Mesenteric fat pad (tissue), 1 donor: ENCODE data around the gene APOB. TPM values are rescaled to one million over a fixed set of nuclear protein-coding genes. Genes with fewer than 3 reads are reported as not detected.
"Not testable (repeated sequence)": the region's sequence is repeated elsewhere in the genome, so short reads cannot be mapped to it uniquely, and the experiment has no call there.

Experiments used
- DNase-seq: peaks from one replicate; pipeline ENCODE4 v3.0.0-alpha.2; 2020; ENCODE audit warnings: low spot score
- total RNA-seq: library from RNA; stranded (reverse); fragmentation: NEBNext Ultra II Directional; extraction: Animal tissue kit (Norgen Biotek cat#: 25700); gene quantifications from one replicate; pipeline ENCODE4 v1.2.1, GENCODE V29; 2021
- donor health status: DM: yes; HTN: yes; CAD: no.

APOB gene
- total RNA-seq, 1 donor from 2014 or later: 8.5 TPM

DNA sequence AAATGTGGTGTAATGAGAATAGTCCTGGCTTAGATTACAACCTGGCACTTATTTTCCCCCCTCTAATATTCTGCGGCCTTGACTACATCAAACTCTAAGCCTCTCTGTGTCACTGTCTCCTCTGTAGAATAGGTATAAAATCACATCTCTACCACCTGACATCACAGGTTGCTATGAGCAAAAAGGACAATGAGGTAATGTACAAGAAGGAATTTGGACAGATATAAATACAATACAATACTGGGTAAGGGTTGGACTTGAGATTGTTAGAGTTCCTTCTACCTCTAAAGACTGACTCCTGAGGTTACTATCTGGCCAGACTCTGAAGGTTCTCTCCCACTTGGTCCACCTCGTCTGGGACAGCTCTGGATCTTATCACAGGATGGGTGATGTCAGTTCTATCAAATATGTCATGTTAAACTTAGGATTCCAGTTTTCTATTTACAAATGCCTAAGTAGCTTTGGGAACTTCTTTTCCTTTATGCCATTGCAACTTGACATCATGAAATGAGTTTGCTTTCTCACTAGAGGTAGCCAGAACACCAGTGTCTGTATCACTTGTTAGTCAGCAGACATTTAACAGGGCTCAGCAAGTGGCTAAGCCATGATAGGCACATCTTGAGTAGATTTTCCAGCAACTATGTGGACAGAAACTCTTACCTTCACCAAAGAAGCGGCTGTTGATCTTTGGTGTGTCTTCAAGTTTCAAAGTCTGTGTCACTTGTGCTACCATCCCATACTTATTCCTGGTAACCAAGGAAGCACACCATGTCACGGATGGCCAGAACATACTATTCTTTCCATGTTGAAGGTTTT is 9.5 kb downstream of the APOB start:
- DNase-seq: no peak

- DNase-seq: no peak
These were observed 10.4 kb downstream of the APOB start for GRCh38 chr2:21033237-21034155.

DNA sequence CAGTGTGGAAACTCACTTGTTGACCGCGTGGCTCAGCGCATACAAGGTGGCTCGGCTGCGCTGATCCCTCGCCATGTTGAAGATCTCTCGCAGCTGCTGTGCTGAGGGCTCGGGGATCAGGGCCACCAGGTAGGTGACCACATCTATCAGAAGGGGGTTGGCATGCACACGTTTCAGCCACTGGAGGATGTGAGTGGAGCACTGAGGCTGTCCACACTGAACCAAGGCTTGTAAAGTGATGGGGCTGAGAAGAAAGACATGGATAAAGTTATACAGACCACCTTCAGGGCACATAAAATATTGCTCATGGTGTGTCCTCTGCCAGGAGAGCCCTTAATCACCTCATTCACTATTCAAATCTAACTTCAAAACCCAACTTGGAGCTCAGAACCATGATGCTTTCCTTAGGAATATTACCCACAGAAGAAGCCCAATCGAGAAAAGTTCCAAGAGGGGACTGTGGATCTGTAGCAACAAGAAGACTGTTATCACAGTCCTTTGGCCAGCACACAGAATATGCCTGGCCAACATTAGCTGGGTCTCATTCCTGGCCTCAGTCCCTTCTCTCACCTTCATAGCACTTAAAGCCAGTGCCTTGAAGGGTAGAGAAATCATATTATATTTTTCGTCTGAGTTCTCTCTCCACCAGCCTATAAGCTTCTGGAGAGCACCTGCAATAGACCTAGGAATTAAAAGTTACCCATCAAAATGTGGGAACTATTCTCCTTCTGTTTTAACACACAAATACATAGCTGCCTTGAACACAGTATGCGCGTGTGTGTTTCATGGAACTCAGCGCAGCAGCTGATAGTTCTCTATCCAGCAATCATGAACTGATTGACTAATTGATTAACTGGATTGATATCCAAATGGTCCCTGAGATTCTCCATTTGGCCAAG is 11.3 kb downstream of the APOB start:
- no peak for DNase-seq

DNA sequence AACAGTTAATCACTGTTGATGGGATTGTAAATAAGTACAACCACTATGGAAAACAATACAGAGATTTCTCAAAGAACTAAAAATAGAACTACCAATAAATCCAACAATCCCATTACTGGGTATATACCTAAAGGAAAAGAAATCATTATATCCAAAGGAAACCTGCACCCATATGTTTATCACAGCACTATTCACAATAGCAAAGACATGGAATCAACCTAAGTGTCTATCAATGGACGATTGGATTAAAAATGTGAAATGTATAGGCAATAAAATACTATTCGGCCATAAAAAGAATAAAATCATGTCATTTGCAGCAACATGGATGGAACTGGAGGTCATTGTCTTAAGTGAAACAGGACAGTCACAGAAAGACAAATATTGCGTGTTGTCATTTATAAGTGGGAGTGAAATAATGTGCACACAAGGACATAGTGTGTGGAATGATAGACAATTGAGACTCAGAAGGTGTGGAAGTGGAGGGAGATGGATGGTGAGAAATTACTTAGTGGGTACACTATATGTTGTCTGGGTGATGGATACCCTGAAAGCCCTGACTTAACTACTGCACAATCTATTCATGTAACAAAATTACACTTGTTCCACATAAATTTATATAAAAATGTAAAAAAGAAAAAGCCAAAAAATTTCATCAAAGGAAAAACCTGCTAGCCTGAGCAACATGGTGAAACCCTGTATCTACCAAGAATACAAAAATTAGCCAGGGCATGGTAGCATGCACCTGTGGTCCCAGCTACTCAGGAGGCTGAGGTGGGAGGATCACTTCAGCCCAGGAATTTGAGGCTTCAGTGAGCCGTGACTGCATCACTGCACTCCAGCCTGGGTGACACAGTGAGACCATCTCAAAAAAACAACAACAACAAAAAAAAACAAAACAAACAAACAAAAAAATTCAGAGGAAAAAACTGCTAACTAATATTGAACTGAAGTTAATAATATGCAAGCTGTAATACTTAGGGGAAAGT is 12.6 kb downstream of the APOB start:
- DNase-seq: no peak

GRCh38 chr2:21029519-21029918 is 14.4 kb downstream of the APOB start:
- no peak for DNase-seq

GRCh38 chr2:21028951-21029350 is 14.9 kb downstream of the APOB start:
- DNase-seq: not testable (repeated sequence)

DNA sequence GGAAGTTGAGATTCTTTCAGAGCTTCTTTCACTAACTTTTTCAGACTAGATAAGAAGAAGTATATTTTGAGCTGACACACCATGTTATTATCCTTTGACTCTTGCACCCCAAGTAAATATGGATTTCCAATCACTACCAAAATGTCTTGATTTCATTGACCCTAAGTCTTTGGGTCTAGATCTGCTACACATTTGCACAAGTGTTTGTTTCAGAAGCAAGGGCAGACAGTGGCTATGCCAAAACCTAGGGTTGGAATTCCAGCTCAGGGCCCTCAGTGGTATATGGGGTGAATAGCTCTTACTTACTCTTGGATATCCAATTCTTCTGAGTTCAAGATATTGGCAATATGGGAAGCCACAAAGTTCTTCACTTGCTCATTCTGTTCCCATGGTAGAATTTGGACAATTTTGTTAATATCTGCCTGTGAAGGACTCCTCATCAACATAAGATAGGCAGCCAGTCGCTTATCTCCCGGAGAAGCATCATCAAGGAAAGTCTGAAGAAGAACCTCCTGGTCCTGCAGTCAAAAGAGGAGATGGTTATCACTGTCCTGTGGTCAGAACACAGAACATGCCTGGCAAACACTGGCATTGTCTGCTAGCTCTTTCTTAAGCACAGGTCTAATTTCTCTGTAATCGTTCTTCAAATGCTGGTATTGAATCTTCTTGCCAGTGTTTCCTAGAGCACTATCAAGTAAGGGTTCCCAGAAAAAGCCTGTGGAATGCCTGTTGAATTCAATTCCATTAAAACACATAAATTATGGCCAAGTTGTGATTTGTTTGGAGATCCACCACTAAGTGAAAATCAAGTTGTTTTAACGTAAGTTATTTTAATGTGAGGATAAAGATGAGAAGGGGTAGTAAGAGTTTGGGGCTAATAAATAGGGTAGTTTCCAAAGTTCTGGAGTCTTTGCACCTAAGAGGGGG is 15.6 kb downstream of the APOB start:
- no peak for DNase-seq

DNA sequence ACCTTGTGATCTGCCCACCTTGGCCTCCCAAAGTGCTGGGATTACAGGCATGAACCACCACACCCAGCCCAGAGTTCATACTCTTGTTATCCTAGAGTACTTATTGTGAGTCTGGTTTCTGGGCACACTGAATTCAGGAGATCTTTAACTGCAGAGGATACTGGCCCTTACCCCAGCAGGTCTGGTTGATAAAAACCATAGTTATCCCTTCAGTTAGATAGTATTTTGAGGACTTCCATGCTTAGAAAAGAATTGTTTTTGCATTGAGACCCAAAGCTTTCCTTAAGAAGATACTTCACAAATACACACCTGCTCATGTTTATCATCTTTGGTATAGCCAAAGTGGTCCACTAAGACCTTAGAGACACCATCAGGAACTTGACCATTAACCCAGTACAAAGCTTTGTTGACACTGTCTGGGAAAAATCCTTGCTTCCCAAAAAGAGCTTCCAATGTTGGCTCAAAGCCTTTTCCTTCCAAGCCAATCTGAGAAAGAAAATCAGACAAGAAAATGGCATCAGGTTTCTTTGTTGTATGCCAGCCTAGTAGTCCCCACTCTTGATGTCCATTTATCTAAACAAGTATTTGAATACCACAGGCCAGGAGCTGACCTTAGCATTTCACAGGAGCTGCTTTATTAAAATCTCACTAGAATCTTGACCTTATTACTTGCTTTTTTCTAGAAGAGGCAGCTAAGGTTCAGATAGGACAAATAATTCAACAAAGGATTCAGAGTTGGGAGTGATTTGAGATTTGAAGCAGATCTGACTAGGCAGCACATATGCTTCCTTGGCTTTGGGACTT is 17.2 kb downstream of the APOB start:
- DNase-seq: no peak

GRCh38 chr2:21025690-21026478 is 18.0 kb downstream of the APOB start:
- no peak for DNase-seq

- no peak for DNase-seq
These were observed 19.0 kb downstream of the APOB start for GRCh38 chr2:21024722-21025389.

GRCh38 chr2:21024198-21024597 is 19.7 kb downstream of the APOB start:
- no peak for DNase-seq

GRCh38 chr2:21023419-21024181 is 20.3 kb downstream of the APOB start:
- DNase-seq: no peak

- no peak for DNase-seq
These were observed 21.0 kb downstream of the APOB start for GRCh38 chr2:21022792-21023367.

DNA sequence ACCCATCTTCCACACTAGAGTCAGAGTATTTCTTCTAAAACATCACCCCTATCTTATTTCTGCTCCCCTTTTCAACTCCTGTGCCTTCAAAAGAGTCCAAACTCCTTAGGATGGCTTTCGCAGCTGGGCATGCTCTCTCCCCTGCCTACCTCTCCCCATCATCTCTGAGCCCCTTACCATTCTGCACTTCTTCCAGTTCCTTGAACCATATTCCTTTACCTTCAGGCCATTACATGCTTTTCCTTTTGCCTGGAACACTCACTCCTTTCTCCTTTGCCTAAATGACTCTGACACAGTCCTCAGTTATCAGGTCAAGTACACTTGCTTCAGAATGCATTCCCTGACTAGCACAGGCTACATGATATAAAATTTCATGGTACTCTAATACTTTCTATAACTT is 22.4 kb downstream of the APOB start:
- DNase-seq: no peak

DNA sequence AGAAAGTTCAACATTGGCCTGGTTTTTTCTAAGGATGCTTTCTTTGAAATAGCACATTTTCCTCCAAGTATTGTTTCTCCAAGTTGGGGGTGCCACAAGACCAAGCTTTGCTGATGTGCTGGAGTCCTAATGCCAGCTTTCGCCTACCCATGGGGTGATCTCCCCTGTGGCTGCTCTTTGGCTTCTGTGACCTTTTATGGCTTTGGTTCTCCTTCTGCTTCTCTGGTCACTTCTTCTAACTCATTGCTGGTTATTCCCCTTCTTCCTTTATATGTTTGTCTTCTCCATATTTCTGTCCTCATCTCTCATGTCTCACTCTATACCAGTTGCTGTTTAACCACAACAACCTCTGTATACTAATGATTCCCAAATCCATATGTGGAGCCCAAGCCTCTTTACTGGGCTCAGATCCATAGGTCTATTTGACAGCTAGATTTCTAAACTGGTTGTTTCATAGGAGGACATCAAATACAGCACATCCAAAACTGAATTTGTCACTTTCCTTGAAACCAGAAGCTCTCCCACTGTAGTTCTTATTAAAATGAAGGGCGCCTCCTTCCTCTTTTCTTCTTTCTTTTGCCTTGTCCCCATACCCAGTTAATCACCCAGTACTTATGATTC is 23.1 kb downstream of the APOB start:
- DNase-seq: no peak
